Measurements from ENCODE around the gene GUCY1A2.

GRCh38 chr11:106974831-106975230 lies 43.4 kb downstream of the GUCY1A2 start:
- no peak for TF ChIP-seq EZH2 (IDR thresholded peaks at IDR 0.05; ENCODE audit: insufficient read depth, poor library complexity, severe bottlenecking)
- no peak for TF ChIP-seq EZH2phosphoT487 (IDR thresholded peaks at IDR 0.05; ENCODE audit: insufficient read depth, low read depth)

Data from GM23248 (cell line).